ENCODE measurements around the gene SLC34A2. TPM values are rescaled to one million over a fixed set of nuclear protein-coding genes. Genes with fewer than 3 reads are reported as not detected.

Gene SLC34A2
- total RNA-seq, 4 donors from 2014 or later, result 0.42 to 1.7 (median 0.63) TPM; not detected in 1

- H3K36me3 ChIP-seq, result no peaks in the 10 kb centered on the region
- no peak overlapping the region for H3K4me3 ChIP-seq
- no peak overlapping the region for H3K27ac ChIP-seq (replicated peaks in 1 of 4)
- WGBS, result 52% methylated on average over 3 of the region's 3 CpGs
- intact Hi-C loops (cut with DNase I), result no loop called here
- DNase-seq (ENCODE audit: extremely low spot score), result no peak
- no peak for TF ChIP-seq POLR2A (IDR thresholded peaks at IDR 0.05; ENCODE audit: low read depth)
- no peaks in the 10 kb centered on the region for H3K27me3 ChIP-seq
- no peaks in the 10 kb centered on the region for H3K4me1 ChIP-seq
- peaks cover 0 to 10% (median 3%) of the 10 kb centered on the region in 4 donors for H3K9me3 ChIP-seq
Measured at GRCh38 chr4:25694466-25694865, 38.8 kb downstream of the SLC34A2 start.

- intact Hi-C loops (cut with DNase I), result no loop called here
- Histone ChIP-seq H3K4me3 (no peak overlapping the region), H3K27ac (replicated peaks in 1 of 4) (no peak overlapping the region), H3K9me3 (peaks cover 0 to 5% (median 2%) of the 10 kb centered on the region in 4 donors), H3K27me3 (no peaks in the 10 kb centered on the region), H3K36me3 (no peaks in the 10 kb centered on the region), H3K4me1 (no peaks in the 10 kb centered on the region)
- 71% methylated on average over 5 of the region's 5 CpGs for WGBS
- no peak for DNase-seq (ENCODE audit: extremely low spot score)
- no peak for TF ChIP-seq EP300 (IDR thresholded peaks at IDR 0.05)
- TF ChIP-seq POLR2AphosphoS5 (IDR thresholded peaks at IDR 0.05), result no peak
- TF ChIP-seq CTCF (IDR thresholded peaks at IDR 0.05), result no peak
- TF ChIP-seq POLR2A (IDR thresholded peaks at IDR 0.05; ENCODE audit: low read depth), result no peak
Measured at GRCh38 chr4:25696409-25696808, 40.8 kb downstream of the SLC34A2 start.

GRCh38 chr4:25697516-25697915, 41.9 kb downstream of the SLC34A2 start:
- intact Hi-C loops (cut with DNase I), result no loop called here
- H3K36me3 ChIP-seq, result no peaks in the 10 kb centered on the region
- H3K4me1 ChIP-seq, result no peaks in the 10 kb centered on the region
- no peak overlapping the region for H3K27ac ChIP-seq (replicated peaks in 1 of 4)
- H3K4me3 ChIP-seq, result no peak overlapping the region
- no peak for DNase-seq (ENCODE audit: extremely low spot score)
- WGBS, result 77% methylated on average over 5 of the region's 5 CpGs
- no peak for TF ChIP-seq POLR2AphosphoS5 (IDR thresholded peaks at IDR 0.05)
- H3K27me3 ChIP-seq, result no peaks in the 10 kb centered on the region
- no peaks in the 10 kb centered on the region for H3K9me3 ChIP-seq

GRCh38 chr4:25700661-25701060, 45.0 kb downstream of the SLC34A2 start:
- no peaks in the 10 kb centered on the region for H3K9me3 ChIP-seq
- TF ChIP-seq EP300 (IDR thresholded peaks at IDR 0.05) (no peak), POLR2AphosphoS5 (IDR thresholded peaks at IDR 0.05) (no peak), CTCF (IDR thresholded peaks at IDR 0.05) (no peak), POLR2A (IDR thresholded peaks at IDR 0.05; ENCODE audit: low read depth) (no peak)
- no peak for DNase-seq (ENCODE audit: extremely low spot score)
- no peak overlapping the region for H3K4me3 ChIP-seq
- WGBS, result 86% methylated on average over 4 of the region's 4 CpGs
- no peaks in the 10 kb centered on the region for H3K4me1 ChIP-seq
- H3K27me3 ChIP-seq, result no peaks in the 10 kb centered on the region
- intact Hi-C loops (cut with DNase I), result no loop called here
- no peaks in the 10 kb centered on the region for H3K36me3 ChIP-seq
- H3K27ac ChIP-seq (replicated peaks in 1 of 4), result no peak overlapping the region

DNA sequence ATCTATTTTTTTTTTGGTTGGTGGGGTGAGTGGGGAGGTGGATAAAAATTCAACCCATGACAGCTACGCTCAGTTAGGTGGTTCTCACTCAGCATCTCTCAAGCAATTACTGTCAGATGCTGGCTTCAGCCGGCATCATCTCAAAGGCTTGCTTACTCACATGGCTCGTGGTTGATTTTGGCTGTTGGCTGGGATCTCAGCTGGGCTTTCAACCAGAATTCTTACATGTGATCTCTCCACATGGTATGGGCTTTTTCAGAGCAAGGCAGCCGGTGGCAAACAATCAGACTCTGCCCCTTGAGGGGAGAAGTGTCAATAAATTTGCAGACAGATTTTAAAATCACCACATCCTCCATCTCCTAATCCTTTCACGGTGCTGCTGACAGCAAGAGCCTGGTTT, 47.2 kb downstream of the SLC34A2 start:
- Histone ChIP-seq H3K4me1 (no peaks in the 10 kb centered on the region), H3K27me3 (no peaks in the 10 kb centered on the region), H3K9me3 (no peaks in the 10 kb centered on the region), H3K4me3 (no peak overlapping the region), H3K36me3 (no peaks in the 10 kb centered on the region), H3K27ac (replicated peaks in 1 of 4) (no peak overlapping the region)
- intact Hi-C loops (cut with DNase I), result no loop called here
- TF ChIP-seq CTCF (IDR thresholded peaks at IDR 0.05) (no peak), POLR2A (IDR thresholded peaks at IDR 0.05; ENCODE audit: low read depth) (no peak)
- no peak for DNase-seq (ENCODE audit: extremely low spot score)
- WGBS, result 48% methylated on average over 5 of the region's 5 CpGs

GRCh38 chr4:25703731-25704388, 48.2 kb downstream of the SLC34A2 start:
- Histone ChIP-seq H3K36me3 (no peaks in the 10 kb centered on the region), H3K27ac (replicated peaks in 1 of 4) (no peak overlapping the region), H3K4me1 (no peaks in the 10 kb centered on the region), H3K4me3 (no peak overlapping the region), H3K27me3 (no peaks in the 10 kb centered on the region), H3K9me3 (no peaks in the 10 kb centered on the region)
- intact Hi-C loops (cut with DNase I), result no loop called here
- WGBS, result 89% methylated on average over 3 of the region's 3 CpGs
- TF ChIP-seq CTCF (IDR thresholded peaks at IDR 0.05) (no peak), POLR2A (IDR thresholded peaks at IDR 0.05; ENCODE audit: low read depth) (no peak), POLR2AphosphoS5 (IDR thresholded peaks at IDR 0.05) (no peak), EP300 (IDR thresholded peaks at IDR 0.05) (no peak)
- DNase-seq (ENCODE audit: extremely low spot score), result no peak

Data from esophagus muscularis mucosa (tissue), 4 donors.